Activated CD8-positive, alpha-beta T cell treated with anti-CD3 and anti-CD28 coated beads for 36 hours (primary cell): Measurements from ENCODE around the gene VPS35. TPM values are rescaled to one million over a fixed set of nuclear protein-coding genes. Genes with fewer than 3 reads are reported as not detected.

Experiments used
- ATAC-seq: fragments of 200-7000 bp; cut with Tn5 transposase; one replicate; pipeline ENCODE4 v1.10.0; 2021; ENCODE audit warnings: mild to moderate bottlenecking, moderate library complexity
- CTCF ChIA-PET: fragments of 350-600 bp; sonication (Branson Sonifier 250); formaldehyde crosslinking; loops from one replicate; lab custom pipeline; 2021; ENCODE audit warnings: antibody characterized with exemption; lab: Charles Lee
- POLR2A ChIA-PET: fragments of 350-600 bp; sonication (Branson Sonifier 250); formaldehyde crosslinking; loops from one replicate; lab custom pipeline; 2021; ENCODE audit warnings: antibody characterized with exemption; lab: Charles Lee
- DNase-seq: peaks from one replicate; pipeline ENCODE4 v3.0.0-alpha.2; 2020
- H3K27ac Mint-ChIP-seq: one replicate; pipeline ENCODE4 v1.8.0; 2021; ENCODE audit warnings: mild to moderate bottlenecking, mixed read lengths
- H3K27me3 Mint-ChIP-seq: one replicate; pipeline ENCODE4 v1.8.0; 2021; ENCODE audit warnings: mixed read lengths
- H3K36me3 Mint-ChIP-seq: one replicate; pipeline ENCODE4 v1.8.0; 2021; ENCODE audit warnings: low read depth, mixed read lengths
- H3K4me1 Mint-ChIP-seq: one replicate; pipeline ENCODE4 v1.8.0; 2021; ENCODE audit warnings: low read depth, mixed read lengths
- H3K4me3 Mint-ChIP-seq: one replicate; pipeline ENCODE4 v1.8.0; 2021; ENCODE audit warnings: mild to moderate bottlenecking, moderate library complexity, mixed read lengths
- H3K9me3 Mint-ChIP-seq: one replicate; pipeline ENCODE4 v1.8.0; 2021; ENCODE audit warnings: mixed read lengths
- intact Hi-C: fragments of 100-400 bp; cut with micrococcal nuclease; formaldehyde crosslinking; loops from one replicate; pipeline ENCODE4 v1.10.0; 2022
- total RNA-seq, 2 experiments: library from RNA; stranded (reverse); gene quantifications; one replicate each; pipeline ENCODE4 v1.2.3, GENCODE V29; 2021
- TF ChIP-seq, protein P1 (sequence below): fragments of 200-600 bp; IDR thresholded peaks from one replicate; pipeline ENCODE4 v1.8.0; 2022; ENCODE audit warnings: antibody characterized with exemption, mild to moderate bottlenecking

Gene VPS35
- total RNA-seq, 2 experiments from 2014 or later, result 83.4 to 94.9 TPM

DNA sequence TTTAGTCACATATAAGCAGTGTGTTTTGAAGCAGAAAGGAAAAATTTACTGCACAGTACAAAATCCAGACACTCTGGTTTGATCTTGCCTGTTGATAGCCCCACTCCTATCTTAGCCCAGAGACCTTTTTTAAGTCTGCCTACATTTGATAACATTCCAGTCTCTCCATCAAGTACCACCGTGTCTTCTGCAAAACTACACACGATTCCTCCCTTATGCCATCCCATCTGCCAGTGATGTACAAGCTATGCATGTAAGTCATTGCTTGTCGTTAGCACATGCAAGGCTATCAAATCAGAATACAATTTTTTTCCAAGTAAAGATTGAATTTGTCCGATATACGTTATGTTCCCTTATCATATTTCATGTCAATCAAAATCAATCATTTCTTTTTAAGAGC lies 82.7 kb downstream of the VPS35 start:
- Mint-ChIP-seq H3K9me3 (no peaks in the 10 kb centered on the region), H3K4me1 (no peaks in the 10 kb centered on the region), H3K36me3 (peaks cover 27% of the 10 kb centered on the region), H3K27ac (no peak overlapping the region), H3K27me3 (no peaks in the 10 kb centered on the region), H3K4me3 (no peak overlapping the region)
- intact Hi-C loops, result no loop called here
- DNase-seq, result no peak
- TF ChIP-seq, protein P1, sequence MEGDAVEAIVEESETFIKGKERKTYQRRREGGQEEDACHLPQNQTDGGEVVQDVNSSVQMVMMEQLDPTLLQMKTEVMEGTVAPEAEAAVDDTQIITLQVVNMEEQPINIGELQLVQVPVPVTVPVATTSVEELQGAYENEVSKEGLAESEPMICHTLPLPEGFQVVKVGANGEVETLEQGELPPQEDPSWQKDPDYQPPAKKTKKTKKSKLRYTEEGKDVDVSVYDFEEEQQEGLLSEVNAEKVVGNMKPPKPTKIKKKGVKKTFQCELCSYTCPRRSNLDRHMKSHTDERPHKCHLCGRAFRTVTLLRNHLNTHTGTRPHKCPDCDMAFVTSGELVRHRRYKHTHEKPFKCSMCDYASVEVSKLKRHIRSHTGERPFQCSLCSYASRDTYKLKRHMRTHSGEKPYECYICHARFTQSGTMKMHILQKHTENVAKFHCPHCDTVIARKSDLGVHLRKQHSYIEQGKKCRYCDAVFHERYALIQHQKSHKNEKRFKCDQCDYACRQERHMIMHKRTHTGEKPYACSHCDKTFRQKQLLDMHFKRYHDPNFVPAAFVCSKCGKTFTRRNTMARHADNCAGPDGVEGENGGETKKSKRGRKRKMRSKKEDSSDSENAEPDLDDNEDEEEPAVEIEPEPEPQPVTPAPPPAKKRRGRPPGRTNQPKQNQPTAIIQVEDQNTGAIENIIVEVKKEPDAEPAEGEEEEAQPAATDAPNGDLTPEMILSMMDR, result no peak
- POLR2A ChIA-PET, result interaction anchor here (0.6 kb wide), 1 partner anchor 101 kb away, joined by 3 read pairs; no protein-coding TSS in a partner anchor
- ATAC-seq, result no peak
- CTCF ChIA-PET, result interaction anchor here (1.2 to 1.6 kb wide), 2 partner anchors 11 to 52 kb away, joined by 5 read pairs; no protein-coding TSS in a partner anchor

Other genes with a start within 250 kb of the VPS35 start
- gene SHCBP1, start 67.8 kb downstream of the VPS35 start, total RNA-seq, result 10 to 100 TPM; 37.0 to 37.6 TPM
- gene ORC6, start 481 bp upstream of the VPS35 start, total RNA-seq, result 10 to 100 TPM; 49.2 to 51.6 TPM
- under 1 TPM in 1 of 2 experiments, not detected in 1; 0.11 TPM for gene MYLK3, start 59.2 kb upstream of the VPS35 start, total RNA-seq
- 10 to 100 TPM; 12.5 to 14.7 TPM for gene C16orf87, start 142.0 kb upstream of the VPS35 start, total RNA-seq
- gene GPT2, start 195.2 kb upstream of the VPS35 start, total RNA-seq, result 10 to 100 TPM; 39.3 to 50.6 TPM